K562 (cell line): Measurements from ENCODE around the gene GRIK2. TPM values are rescaled to one million over a fixed set of nuclear protein-coding genes. Genes with fewer than 3 reads are reported as not detected.

Source experiments
- ATAC-seq: fragments of 200-7000 bp; cut with Tn5 transposase; 3 replicates; pipeline ENCODE4 v1.9.1; 2020; ENCODE audit warnings: moderate library complexity
- BruUV-seq: library from RNA; stranded (reverse); fragments of 400-500 nt; replicated peaks from 2 replicates; lab custom pipeline; 2021; lab: Mats Ljungman, UMichigan
- CTCF ChIA-PET: fragments of 300-600 bp; formaldehyde crosslinking; extraction: SDS; loops from one replicate; lab custom pipeline; 2021; ENCODE audit warnings: low intra/inter-chr PET ratio; lab: Yijun Ruan, JAX
- POLR2A ChIA-PET: fragments of 300-600, 350-650 bp; sonication (Branson Sonifier 250); formaldehyde crosslinking; extraction: SDS; loops from one replicate; lab custom pipeline; 2021; ENCODE audit warnings: antibody characterized with exemption, inconsistent platforms; lab: Yijun Ruan, JAX
- DNase-seq, 4 experiments: peaks; one replicate each; pipeline versions ENCODE4 v3.0.0 to v3.0.0-alpha.2; 2011 to 2018; ENCODE audit warnings: low spot score in 3 of 4, mixed read lengths in 3 of 4; ENCODE audit errors: extremely low read depth in 1 of 4
- FAIRE-seq: peaks from 2 replicates; lab custom pipeline; 2011; peaks lifted over from hg19 to GRCh38; lab: Jason Lieb, UNC
- H2AFZ ChIP-seq: 2 replicates; pipeline ENCODE4 v1.6.0; 2011; ENCODE audit warnings: low read depth, low read length, control low read depth, inconsistent platforms
- H3K27ac ChIP-seq: fragments of 200-600 bp; 3 replicates; pipeline ENCODE4 v1.8.0; 2011; ENCODE audit warnings: low read depth, mild to moderate bottlenecking, control low read depth, inconsistent platforms, low read length, moderate library complexity, mixed read lengths; ENCODE audit errors: extremely low read depth
- H3K27me3 ChIP-seq, 2 experiments: fragments of 300-600 bp in 1 of 2; 2 replicates in 1 of 2; 3 replicates in 1 of 2; pipeline versions ENCODE4 v1.6.0 to v1.8.0; 2011; ENCODE audit warnings: inconsistent platforms in 2 of 2, low read length in 2 of 2, mild to moderate bottlenecking in 1 of 2, mixed read lengths in 1 of 2, moderate library complexity in 1 of 2; ENCODE audit not compliant: control insufficient read depth in 2 of 2, insufficient read depth in 2 of 2
- H3K36me3 ChIP-seq: fragments of 300-600 bp; 3 replicates; pipeline ENCODE4 v1.8.0; 2011; ENCODE audit warnings: mild to moderate bottlenecking, low read length, inconsistent platforms; ENCODE audit not compliant: control insufficient read depth, insufficient read depth
- H3K4me1 ChIP-seq, 2 experiments: fragments of 200-600 bp in 1 of 2; replicated peaks in 1 of 2; 2 replicates in 1 of 2; 3 replicates in 1 of 2; pipeline versions ENCODE4 v1.5.1 to v1.8.0; 2011; ENCODE audit warnings: inconsistent platforms in 2 of 2, low read length in 2 of 2, mild to moderate bottlenecking in 1 of 2, mixed read lengths in 1 of 2, moderate library complexity in 1 of 2; ENCODE audit not compliant: control insufficient read depth in 2 of 2, insufficient read depth in 2 of 2
- H3K4me2 ChIP-seq: 2 replicates; pipeline ENCODE4 v1.6.1; 2011; ENCODE audit warnings: low read length, control low read depth, inconsistent platforms, mixed read lengths; ENCODE audit not compliant: insufficient read depth
- H3K4me3 ChIP-seq: fragments of 200-600 bp; sonication (generic), shearing (Covaris generic); 2 replicates; pipeline ENCODE4 v1.5.1; 2016; ENCODE audit warnings: control low read depth, inconsistent platforms
- H3K79me2 ChIP-seq: fragments of 200-600 bp; 3 replicates; pipeline ENCODE4 v1.8.0; 2011; ENCODE audit warnings: low read length, inconsistent platforms; ENCODE audit not compliant: control insufficient read depth, insufficient read depth
- H3K9ac ChIP-seq, 2 experiments: 2 replicates each; pipeline versions ENCODE4 v1.6.0 to v1.6.1; 2011; ENCODE audit warnings: low read depth in 2 of 2, low read length in 2 of 2, control low read depth in 1 of 2, inconsistent platforms in 1 of 2, mild to moderate bottlenecking in 1 of 2, mixed read lengths in 1 of 2; ENCODE audit not compliant: insufficient read depth in 1 of 2
- H3K9me1 ChIP-seq: one replicate; pipeline ENCODE4 v1.6.0; 2011; ENCODE audit warnings: inconsistent platforms, mild to moderate bottlenecking, low read length, moderate library complexity; ENCODE audit not compliant: control insufficient read depth, insufficient read depth
- H3K9me3 ChIP-seq: replicated peaks from 2 replicates; pipeline ENCODE4 v1.5.1; 2011; ENCODE audit warnings: low read depth, low read length, inconsistent platforms; ENCODE audit not compliant: control insufficient read depth, insufficient read depth
- H4K20me1 ChIP-seq: replicated peaks from 2 replicates; pipeline ENCODE4 v1.6.1; 2011; ENCODE audit warnings: low read length, inconsistent platforms, mixed read lengths; ENCODE audit not compliant: control insufficient read depth, insufficient read depth
- C11orf30 ChIP-seq: fragments of 450-650 bp; IDR thresholded peaks from 2 replicates; pipeline ENCODE4 v1.6.1; 2016; ENCODE audit warnings: low read depth, mild to moderate bottlenecking
- ZNF316 ChIP-seq: fragments of 450-650 bp; IDR thresholded peaks from 2 replicates; pipeline ENCODE4 v1.6.1; 2016
- in situ Hi-C: fragments of 300-500 bp; cut with MboI; formaldehyde crosslinking; loops from 4 replicates; pipeline ENCODE4 v1.15.0; 2018; ENCODE audit warnings: inconsistent platforms, mixed read lengths
- intact Hi-C: fragments of 100-400 bp; cut with micrococcal nuclease; formaldehyde crosslinking; loops from 2 replicates; pipeline ENCODE4 v1.14.2; 2022
- polyA plus RNA-seq, 8 experiments: library from polyadenylated mRNA; depleted of rRNA in 4 of 8; stranded (reverse) in 5 of 8; unstranded in 3 of 8; fragments of >200 nt; fragmentation: Nextera tagmentation in 2 of 8; fragmentation: Illumina TruSeq in 1 of 8; extraction: Ambion mirVana in 2 of 8; extraction: Trizol in 1 of 8; gene quantifications; 2 replicates each; pipeline versions ENCODE4 v1.2.1 to v1.2.3, GENCODE V29; 2011 to 2014; ENCODE audit warnings: inconsistent platforms in 1 of 8, missing spikeins in 1 of 8
- total RNA-seq, 7 experiments: library from RNA; depleted of rRNA in 6 of 7; stranded (reverse); fragments of >200 nt in 6 of 7; fragmentation: Illumina TruSeq in 2 of 7; extraction: Trizol in 2 of 7; gene quantifications; 2 replicates each; pipeline versions ENCODE4 v1.2.1 to v1.2.3, GENCODE V29; 2011 to 2021; ENCODE audit warnings: low replicate concordance in 1 of 7
- TF ChIP-seq, protein P1 (sequence below): IDR thresholded peaks from 3 replicates; pipeline ENCODE4 v1.6.1; 2011; ENCODE audit warnings: borderline replicate concordance, mild to moderate bottlenecking, moderate library complexity; ENCODE audit not compliant: insufficient read length; ENCODE audit errors: extremely low read depth

Gene GRIK2
- total and polyA plus RNA-seq, 9 of the 15 experiments (the other 6 are each of a cell fraction or from before 2014, with no cell fraction given), result not detected

DNA sequence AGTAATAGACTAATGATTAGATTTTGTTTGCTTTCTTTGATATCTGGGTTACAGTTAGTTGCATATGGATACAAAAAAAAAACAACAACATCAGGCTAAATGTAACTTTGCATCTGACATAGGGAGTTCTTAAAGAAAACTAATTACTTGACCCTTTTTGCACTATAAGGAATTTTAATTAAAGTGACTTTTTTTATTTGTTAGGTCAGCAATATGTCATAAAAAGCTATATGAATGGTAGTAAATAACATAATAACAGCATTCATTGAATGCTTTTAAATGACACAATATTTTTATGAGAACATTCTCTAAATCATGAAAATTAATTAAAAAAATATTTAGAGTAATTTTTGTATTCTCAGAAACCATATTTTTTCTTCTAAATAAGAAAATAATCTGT lies 183.6 kb downstream of the GRIK2 start:
- in situ Hi-C loops, result no loop called here
- H2AFZ ChIP-seq, result no peak overlapping the region

More for the DNA sequence above, 183.6 kb downstream of the GRIK2 start:
- Histone ChIP-seq H3K4me2 (no peak overlapping the region), H3K27me3 (no peaks in the 10 kb centered on the region), H3K36me3 (no peaks in the 10 kb centered on the region), H4K20me1 (no peaks in the 10 kb centered on the region), H3K9me3 (no peaks in the 10 kb centered on the region), H3K9me1 (no peaks in the 10 kb centered on the region), H3K79me2 (no peaks in the 10 kb centered on the region), H3K4me3 (no peak overlapping the region), H3K4me1 (no peaks in the 10 kb centered on the region), H3K27ac (no peak overlapping the region), H3K9ac (no peak overlapping the region)
- BruUV-seq, result no TSS peak
- intact Hi-C loops, result no loop called here
- ChIA-PET CTCF (no interaction called here), POLR2A (no interaction called here)
- ATAC-seq (no peak), DNase-seq (no peak), FAIRE-seq (no peak)
- TF ChIP-seq, protein P1, sequence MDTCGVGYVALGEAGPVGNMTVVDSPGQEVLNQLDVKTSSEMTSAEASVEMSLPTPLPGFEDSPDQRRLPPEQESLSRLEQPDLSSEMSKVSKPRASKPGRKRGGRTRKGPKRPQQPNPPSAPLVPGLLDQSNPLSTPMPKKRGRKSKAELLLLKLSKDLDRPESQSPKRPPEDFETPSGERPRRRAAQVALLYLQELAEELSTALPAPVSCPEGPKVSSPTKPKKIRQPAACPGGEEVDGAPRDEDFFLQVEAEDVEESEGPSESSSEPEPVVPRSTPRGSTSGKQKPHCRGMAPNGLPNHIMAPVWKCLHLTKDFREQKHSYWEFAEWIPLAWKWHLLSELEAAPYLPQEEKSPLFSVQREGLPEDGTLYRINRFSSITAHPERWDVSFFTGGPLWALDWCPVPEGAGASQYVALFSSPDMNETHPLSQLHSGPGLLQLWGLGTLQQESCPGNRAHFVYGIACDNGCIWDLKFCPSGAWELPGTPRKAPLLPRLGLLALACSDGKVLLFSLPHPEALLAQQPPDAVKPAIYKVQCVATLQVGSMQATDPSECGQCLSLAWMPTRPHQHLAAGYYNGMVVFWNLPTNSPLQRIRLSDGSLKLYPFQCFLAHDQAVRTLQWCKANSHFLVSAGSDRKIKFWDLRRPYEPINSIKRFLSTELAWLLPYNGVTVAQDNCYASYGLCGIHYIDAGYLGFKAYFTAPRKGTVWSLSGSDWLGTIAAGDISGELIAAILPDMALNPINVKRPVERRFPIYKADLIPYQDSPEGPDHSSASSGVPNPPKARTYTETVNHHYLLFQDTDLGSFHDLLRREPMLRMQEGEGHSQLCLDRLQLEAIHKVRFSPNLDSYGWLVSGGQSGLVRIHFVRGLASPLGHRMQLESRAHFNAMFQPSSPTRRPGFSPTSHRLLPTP, result no peak
- TF ChIP-seq C11orf30, result peak; percentile 14; the same call in 1 of the 2 replicates
- TF ChIP-seq ZNF316, result peak; percentile 56
